ENCODE data around the gene IL25.

DNA sequence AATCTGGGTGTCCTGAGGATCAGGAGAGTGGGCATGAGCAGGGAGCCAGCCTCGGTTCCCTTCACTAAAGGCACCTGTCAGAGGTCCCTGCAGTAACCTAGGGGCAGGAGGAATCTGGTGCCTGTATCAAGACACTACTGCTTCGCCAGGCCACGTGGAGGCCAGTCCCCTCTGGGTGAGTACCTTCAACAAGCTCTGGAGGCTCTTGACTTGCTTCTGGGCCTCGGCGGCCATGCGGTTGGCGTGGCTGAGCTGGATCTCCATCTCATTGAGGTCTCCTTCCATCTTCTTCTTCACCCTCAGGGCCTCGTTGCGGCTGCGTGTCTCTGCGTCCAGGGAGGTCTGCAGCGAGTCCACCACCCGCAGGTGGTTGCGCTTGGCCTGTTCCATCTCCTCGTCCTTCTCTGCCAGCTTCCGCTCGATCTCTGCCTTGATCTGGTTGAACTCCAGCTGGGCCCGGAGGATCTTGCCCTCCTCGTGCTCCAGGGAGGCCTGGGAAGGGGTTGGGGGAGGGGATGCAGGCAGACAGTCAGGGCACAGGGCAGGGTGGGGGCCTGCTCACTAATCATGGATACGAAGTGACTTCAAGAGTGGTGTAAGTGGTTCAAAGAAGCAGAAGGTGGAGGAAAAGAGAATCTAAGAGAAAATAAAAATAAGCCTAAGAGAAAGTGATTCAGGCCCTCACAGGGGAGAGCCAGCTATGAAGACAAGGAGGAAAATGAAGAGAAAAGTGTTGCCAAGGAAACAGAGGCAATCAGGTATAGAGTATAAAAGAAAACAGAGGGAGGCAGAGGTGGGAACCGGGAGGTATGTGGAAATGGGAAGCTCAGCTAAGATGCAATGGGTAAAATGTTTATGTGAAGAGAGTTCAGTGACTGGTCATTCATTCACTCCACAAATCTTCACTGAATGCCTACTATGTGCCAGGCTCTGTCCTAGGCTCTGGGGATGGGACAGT is 43.5 kb downstream of the IL25 start:
- TF ChIP-seq CTCF (IDR thresholded peaks at IDR 0.05) (no peak), POLR2A (IDR thresholded peaks at IDR 0.05) (no peak)

Data from ovary (tissue), 3 donors.